HepG2 (cell line): Measurements from ENCODE around the gene RHOT2. TPM values are rescaled to one million over a fixed set of nuclear protein-coding genes. Genes with fewer than 3 reads are reported as not detected.

Experiments
- ASH2L ChIP-seq: fragments of 300-600, 200-600 bp; sonication (generic); IDR thresholded peaks from 2 replicates; pipeline ENCODE4 v1.7.0; 2017; ENCODE audit warnings: low read depth, mild to moderate bottlenecking, moderate library complexity, mixed read lengths, low read length; ENCODE audit not compliant: insufficient read length
- ATF2 ChIP-seq: sonication (generic); formaldehyde crosslinking; IDR thresholded peaks from 2 replicates; pipeline ENCODE4 v1.4.0; 2020; ENCODE audit warnings: missing genetic modification reagents
- CBX1 ChIP-seq: IDR thresholded peaks from one replicate; pipeline ENCODE4 v1.6.1; 2016; ENCODE audit warnings: antibody characterized with exemption, low read depth
- E2F2 ChIP-seq: sonication (generic); formaldehyde crosslinking; IDR thresholded peaks from 2 replicates; pipeline ENCODE4 v1.4.0; 2020; ENCODE audit warnings: missing genetic modification reagents, borderline replicate concordance
- EED ChIP-seq: sonication (generic); formaldehyde crosslinking; IDR thresholded peaks from 2 replicates; pipeline ENCODE4 v1.5.0; 2020; ENCODE audit warnings: mild to moderate bottlenecking, missing genetic modification reagents
- FOXO4 ChIP-seq: sonication (generic); formaldehyde crosslinking; conservative IDR thresholded peaks from 2 replicates; pipeline ENCODE4 v1.8.1; 2023; ENCODE audit warnings: missing genetic modification reagents
- HINFP ChIP-seq: sonication (generic); formaldehyde crosslinking; IDR thresholded peaks from 2 replicates; pipeline ENCODE4 v1.4.0; 2020; ENCODE audit warnings: low read depth, mild to moderate bottlenecking, missing genetic modification reagents
- KAT2B ChIP-seq: fragments of 150-350 bp; IDR thresholded peaks from 2 replicates; pipeline ENCODE4 v1.6.1; 2014; ENCODE audit warnings: low read depth, low read length, borderline replicate concordance
- KMT2B ChIP-seq: IDR thresholded peaks from 2 replicates; pipeline ENCODE4 v1.6.1; 2016; ENCODE audit warnings: missing genetic modification reagents, missing compliant biosample characterization
- MEIS2 ChIP-seq: sonication (generic); formaldehyde crosslinking; IDR thresholded peaks from 2 replicates; pipeline ENCODE4 v1.9.0; 2021; ENCODE audit warnings: mild to moderate bottlenecking, missing genetic modification reagents
- MTA3 ChIP-seq: sonication (generic); formaldehyde crosslinking; IDR thresholded peaks from 2 replicates; pipeline ENCODE4 v1.4.0; 2020; ENCODE audit warnings: missing genetic modification reagents
- MTF1 ChIP-seq: sonication (generic); formaldehyde crosslinking; IDR thresholded peaks from 2 replicates; pipeline ENCODE4 v1.5.0; 2020; ENCODE audit warnings: missing genetic modification reagents
- NR3C1 ChIP-seq: sonication (generic); formaldehyde crosslinking; IDR thresholded peaks from 2 replicates; pipeline ENCODE4 v1.4.0; 2020; ENCODE audit warnings: missing genetic modification reagents
- ZNF124 ChIP-seq: sonication (generic); formaldehyde crosslinking; IDR thresholded peaks from 2 replicates; pipeline ENCODE4 v1.4.0; 2020; ENCODE audit warnings: missing genetic modification reagents
- ZNF275 ChIP-seq: sonication (generic); formaldehyde crosslinking; IDR thresholded peaks from 2 replicates; pipeline ENCODE4 v1.8.0; 2022; ENCODE audit warnings: missing genetic modification reagents, mild to moderate bottlenecking, inconsistent platforms, borderline replicate concordance
- ZNF567 ChIP-seq: sonication (generic); formaldehyde crosslinking; IDR thresholded peaks from 2 replicates; pipeline ENCODE4 v1.8.1; 2023; ENCODE audit warnings: mild to moderate bottlenecking, missing genetic modification reagents, borderline replicate concordance
- ZNF616 ChIP-seq: sonication (generic); formaldehyde crosslinking; IDR thresholded peaks from 2 replicates; pipeline ENCODE4 v1.5.0; 2020; ENCODE audit warnings: low read depth, mild to moderate bottlenecking, missing genetic modification reagents
- ZNF710 ChIP-seq: sonication (generic); formaldehyde crosslinking; IDR thresholded peaks from 2 replicates; pipeline ENCODE4 v1.5.0; 2020; ENCODE audit warnings: mild to moderate bottlenecking, missing genetic modification reagents, borderline replicate concordance
- ZNF740 ChIP-seq: sonication (generic); formaldehyde crosslinking; IDR thresholded peaks from 2 replicates; pipeline ENCODE4 v1.4.0; 2020; ENCODE audit warnings: missing genetic modification reagents
- ZSCAN25 ChIP-seq: sonication (generic); formaldehyde crosslinking; IDR thresholded peaks from 2 replicates; pipeline ENCODE4 v1.8.0; 2022; ENCODE audit warnings: mild to moderate bottlenecking, missing genetic modification reagents
- polyA plus RNA-seq, 8 experiments: library from polyadenylated mRNA; depleted of rRNA in 3 of 8; stranded (reverse) in 7 of 8; unstranded in 1 of 8; fragments of >200 nt; fragmentation: Illumina TruSeq in 4 of 8; extraction: Trizol in 4 of 8; gene quantifications; 2 replicates each; pipeline versions ENCODE4 v1.2.1 to v1.2.3, GENCODE V29; 2011 to 2016; ENCODE audit warnings: low read depth in 4 of 8, missing spikeins in 1 of 8, mixed read lengths in 1 of 8; ENCODE audit not compliant: insufficient read depth in 1 of 8
- total RNA-seq, 5 experiments: library from RNA; depleted of rRNA; stranded (reverse); fragments of >200 nt; fragmentation: Illumina TruSeq; extraction: Trizol; gene quantifications; 2 replicates each; pipeline ENCODE4 v1.2.3, GENCODE V29; 2016; ENCODE audit warnings: low read depth in 1 of 5

The RHOT2 gene
- total and polyA plus RNA-seq, 2 of the 13 experiments (the other 11 are each of a cell fraction or from before 2014, with no cell fraction given) = 63.6 to 76.9 TPM

- peak; percentile 68 for TF ChIP-seq ASH2L
- TF ChIP-seq EED = no peak
- TF ChIP-seq MTF1 (CRISPR knock-in tag) = 0 out of 2 replicates have a peak, but pooled peaks have one; percentile 80
- peak; percentile 74 for TF ChIP-seq ATF2 (CRISPR knock-in tag)
- peak; percentile 73; the same call in 1 of the 2 replicates for TF ChIP-seq MEIS2
- no peak for TF ChIP-seq MTA3 (CRISPR knock-in tag)
- TF ChIP-seq E2F2 (CRISPR knock-in tag) = no peak
- TF ChIP-seq ZNF124 (CRISPR knock-in tag) = no peak
- TF ChIP-seq NR3C1 (CRISPR knock-in tag) = no peak
- TF ChIP-seq ZNF616 (CRISPR knock-in tag) = peak; percentile 86; the same call in 1 of the 2 replicates
- TF ChIP-seq KMT2B = peak; percentile 42
- TF ChIP-seq ZNF710 (CRISPR knock-in tag) = no peak
- TF ChIP-seq ZNF740 = peak; percentile 59; the same call in 1 of the 2 replicates
- peak; percentile 81; the same call in 1 of the 2 replicates for TF ChIP-seq ZNF567 (CRISPR knock-in tag)
- TF ChIP-seq ZNF275 (CRISPR knock-in tag) = no peak
- TF ChIP-seq CBX1 = no peak
- TF ChIP-seq FOXO4 = no peak
- TF ChIP-seq HINFP = no peak
- peak; percentile 91 for TF ChIP-seq ZSCAN25 (CRISPR knock-in tag)
- no peak for TF ChIP-seq KAT2B
Measured at GRCh38 chr16:667780-668518, at the start of gene RHOT2 (continued).
